Inferior parietal cortex (tissue), 1 donor: Measurements from ENCODE around the gene RARRES1.

Experiments
- DNase-seq: peaks from one replicate; pipeline ENCODE4 v3.0.0-alpha.2; 2016; ENCODE audit errors: extremely low spot score

RARRES1 gene

GRCh38 chr3:158731938-158732855, at the start of gene RARRES1:
Gene RARRES1, minus strand, starts transcription at chr3:158732457. Its CDS starts 42 bp downstream, at chr3:158732415.
- no peak for DNase-seq

GRCh38 chr3:158781849-158782248, 49.6 kb upstream of the RARRES1 start:
- DNase-seq = no peak

- no peak for DNase-seq
These were observed 48.9 kb upstream of the RARRES1 start for GRCh38 chr3:158781191-158781590.

- DNase-seq = no peak
These were observed 48.5 kb upstream of the RARRES1 start for GRCh38 chr3:158780766-158781165.

- DNase-seq = no peak
These were observed 45.1 kb upstream of the RARRES1 start for GRCh38 chr3:158777161-158777873.

- DNase-seq = no peak
These were observed 44.3 kb upstream of the RARRES1 start for GRCh38 chr3:158776531-158776930.

- DNase-seq = no peak
These were observed 43.5 kb upstream of the RARRES1 start for GRCh38 chr3:158775426-158776410.

GRCh38 chr3:158774965-158775364, 42.7 kb upstream of the RARRES1 start:
- no peak for DNase-seq

GRCh38 chr3:158773845-158774830, 41.9 kb upstream of the RARRES1 start:
- no peak for DNase-seq

GRCh38 chr3:158773166-158773565, 40.9 kb upstream of the RARRES1 start:
- no peak for DNase-seq

- DNase-seq = no peak
These were observed 39.7 kb upstream of the RARRES1 start for GRCh38 chr3:158771982-158772381.

GRCh38 chr3:158771577-158771976, 39.3 kb upstream of the RARRES1 start:
- DNase-seq = no peak

- DNase-seq = no peak
These were observed 38.6 kb upstream of the RARRES1 start for GRCh38 chr3:158770741-158771350.

- DNase-seq = no peak
These were observed 37.9 kb upstream of the RARRES1 start for GRCh38 chr3:158769952-158770740.

- no peak for DNase-seq
These were observed 37.3 kb upstream of the RARRES1 start for GRCh38 chr3:158769549-158769948.

- no peak for DNase-seq
These were observed 36.8 kb upstream of the RARRES1 start for GRCh38 chr3:158768881-158769543.

GRCh38 chr3:158768361-158768787, 36.1 kb upstream of the RARRES1 start:
- DNase-seq = no peak

GRCh38 chr3:158766364-158766763, 34.1 kb upstream of the RARRES1 start:
- DNase-seq = no peak
